Gastrocnemius medialis (tissue), 4 donors: ENCODE data around the gene MAPKAP1.

ENCODE experiments used
- CTCF ChIP-seq, 5 experiments: fragments of 450-650 bp in 3 of 5; fragments of 200-600 bp in 2 of 5; sonication (generic) in 2 of 5; IDR thresholded peaks in 4 of 5; conservative IDR thresholded peaks in 1 of 5; 1 replicate in 4 of 5; 2 replicates in 1 of 5; pipeline ENCODE4 v1.5.1; 2016 to 2019; ENCODE audit warnings: antibody characterized with exemption in 5 of 5, mild to moderate bottlenecking in 3 of 5, moderate library complexity in 3 of 5
- POLR2A ChIP-seq, 2 donors: fragments of 450-650 bp; IDR thresholded peaks; one replicate each; pipeline ENCODE4 v1.6.1; 2017; ENCODE audit warnings: antibody characterized with exemption in 2 of 2, mild to moderate bottlenecking in 2 of 2, moderate library complexity in 2 of 2

- TF ChIP-seq CTCF (IDR thresholded peaks at IDR 0.05 in 4 of 5, conservative IDR thresholded peaks at IDR 0.05 in 1 of 5) (no peak), POLR2A (IDR thresholded peaks at IDR 0.05) (no peak)
Measured at GRCh38 chr9:125732562-125732961, 25.6 kb upstream of the MAPKAP1 start.
